Measurements from ENCODE around the gene TNS3.

Gene TNS3

DNA sequence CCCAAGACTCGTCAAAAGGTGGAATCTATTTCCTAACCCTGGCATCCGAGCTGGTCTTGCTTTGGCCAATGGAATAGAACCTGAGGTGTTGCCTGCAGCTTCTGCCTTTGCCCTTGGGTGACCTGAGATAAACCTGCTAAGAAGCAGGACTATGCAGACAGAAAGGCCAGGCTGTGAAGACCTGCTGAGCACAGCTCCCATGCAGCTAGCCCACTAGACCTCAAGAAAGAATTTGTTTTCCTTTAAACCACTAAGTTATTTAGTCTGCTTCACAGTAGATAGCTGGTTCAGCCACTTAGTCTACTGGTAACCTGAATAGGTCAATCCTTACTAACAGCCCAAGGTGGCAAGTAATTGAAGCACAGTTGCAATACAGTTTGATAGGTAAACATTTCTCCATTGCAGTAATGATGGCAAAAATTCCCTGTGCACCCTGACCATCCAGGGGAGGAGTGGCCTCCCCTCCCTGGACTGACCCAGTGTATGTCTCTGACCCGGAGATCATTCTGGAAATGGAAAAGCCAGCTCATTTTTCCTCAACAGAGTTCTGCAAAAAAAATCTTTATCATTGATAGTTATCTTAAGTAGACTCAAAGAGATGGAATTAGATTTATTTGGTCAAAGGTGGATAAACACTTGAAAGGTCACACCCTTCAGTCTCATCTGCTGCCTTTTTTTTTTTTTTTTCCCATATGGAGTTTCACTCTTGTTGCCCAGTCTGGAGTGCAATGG is 20.0 kb downstream of the TNS3 start:
- Histone ChIP-seq H4K91ac (ENCODE audit: low read length) (no peak overlapping the region), H3K79me1 (replicated peaks; ENCODE audit: low read length, poor library complexity, severe bottlenecking) (peaks cover 59% of the 10 kb centered on the region), H3K9me3 (ENCODE audit: control insufficient read depth, low read length) (no peaks in the 10 kb centered on the region), H3K23ac (ENCODE audit: low read length in 2 of 2) (no peak overlapping the region), H3K18ac (ENCODE audit: low read depth in 1 of 2, low read length in 2 of 2) (peak overlapping the region in 1 of 2 experiments; percentile 10), H4K8ac (ENCODE audit: low read length) (peak overlapping the region; percentile 40), H3K27me3 (ENCODE audit: control insufficient read depth in 1 of 2, insufficient read depth in 1 of 2, low read length in 2 of 2) (no peaks in the 10 kb centered on the region), H2AFZ (ENCODE audit: low read depth, low read length) (no peak overlapping the region), H2BK120ac (ENCODE audit: low read depth, low read length) (no peak overlapping the region), H2BK5ac (ENCODE audit: low read depth, low read length, poor library complexity, severe bottlenecking) (no peak overlapping the region), H3K4ac (ENCODE audit: low read depth in 1 of 2, low read length in 2 of 2) (no peak overlapping the region), H2BK15ac (ENCODE audit: low read depth, poor library complexity, severe bottlenecking) (peak overlapping the region; percentile 33), H3K4me2 (ENCODE audit: low read length, poor library complexity, severe bottlenecking) (no peak overlapping the region), H3K27ac (ENCODE audit: low read length, poor library complexity, severe bottlenecking) (no peak overlapping the region), H2AK5ac (ENCODE audit: low read length, severe bottlenecking) (peak overlapping the region; percentile 39), H3K14ac (ENCODE audit: low read length in 2 of 2) (no peak overlapping the region), H3K9ac (ENCODE audit: low read length) (no peak overlapping the region), H3K4me1 (ENCODE audit: control insufficient read depth, insufficient read depth, low read depth, low read length) (peaks cover 20% of the 10 kb centered on the region), H3K36me3 (ENCODE audit: control insufficient read depth in 1 of 2, insufficient read depth in 2 of 2, low read depth in 1 of 2, low read length in 2 of 2) (peaks cover 0 to 23% of the 10 kb centered on the region in 2 experiments), H3K4me3 (ENCODE audit: insufficient read depth in 1 of 2, low read depth in 1 of 2, low read length in 2 of 2) (no peak overlapping the region), H2BK12ac (ENCODE audit: low read length in 2 of 2) (peak overlapping the region; percentile 21 to 41)
- peak; percentile 46 for DNase-seq
- 82% methylated on average over 3 of the region's 3 CpGs for WGBS

DNA sequence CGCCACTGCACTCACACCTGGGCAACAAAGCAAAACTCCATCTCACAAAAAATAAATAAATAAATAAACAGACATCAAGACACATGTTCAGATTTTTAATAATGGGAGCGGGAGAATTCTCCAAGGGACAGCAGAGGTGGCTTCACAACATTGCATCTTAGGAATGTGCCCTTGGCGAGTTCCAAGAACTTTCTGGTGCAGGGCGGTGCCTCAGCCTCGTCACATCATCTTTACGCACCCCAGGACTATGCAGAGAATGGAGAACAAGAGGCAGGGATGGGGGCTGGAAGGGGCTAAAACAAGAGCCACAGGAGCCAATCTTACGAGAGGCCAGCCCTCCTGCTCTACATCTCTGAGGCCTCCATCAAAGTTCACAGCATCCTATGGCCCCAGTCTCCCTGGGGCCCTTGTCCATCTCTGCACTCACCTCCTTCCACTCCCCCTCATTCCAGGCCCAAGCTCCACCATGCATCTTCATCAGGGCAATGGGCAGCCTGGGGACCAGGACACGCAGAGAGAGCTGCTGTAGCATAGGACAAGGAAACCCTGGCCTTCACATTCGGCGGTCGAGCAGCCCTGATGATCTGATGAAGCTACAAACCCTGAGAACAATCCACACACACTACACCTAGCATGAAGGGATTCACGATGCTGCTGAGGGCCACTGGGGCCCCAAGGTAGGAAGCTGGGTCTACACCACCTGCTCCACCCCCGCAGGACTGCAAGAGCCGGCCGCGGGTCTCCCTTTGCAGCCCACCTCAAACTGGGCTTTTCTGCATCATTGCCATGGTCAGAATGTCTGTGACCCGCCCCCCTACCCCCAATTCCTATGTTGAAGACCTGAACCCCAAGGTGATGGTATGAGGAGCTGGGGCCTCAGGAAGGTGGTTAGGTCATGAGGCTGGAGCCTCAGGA is 22.3 kb downstream of the TNS3 start:
- H4K8ac ChIP-seq (ENCODE audit: low read length), result peak overlapping the region; percentile 39
- H3K27ac ChIP-seq (ENCODE audit: low read length, poor library complexity, severe bottlenecking), result no peak overlapping the region
- no peak overlapping the region for H3K9ac ChIP-seq (ENCODE audit: low read length)
- peaks cover 28% of the 10 kb centered on the region for H3K4me1 ChIP-seq (ENCODE audit: control insufficient read depth, insufficient read depth, low read depth, low read length)
- peak overlapping the region in 1 of 2 experiments; percentile 53 for H3K14ac ChIP-seq (ENCODE audit: low read length in 2 of 2)
- peak overlapping the region in 1 of 2 experiments; percentile 79 for H3K23ac ChIP-seq (ENCODE audit: low read length in 2 of 2)
- H2BK5ac ChIP-seq (ENCODE audit: low read depth, low read length, poor library complexity, severe bottlenecking), result no peak overlapping the region
- no peaks in the 10 kb centered on the region for H3K9me3 ChIP-seq (ENCODE audit: control insufficient read depth, low read length)
- no peak for DNase-seq
- H3K18ac ChIP-seq (ENCODE audit: low read depth in 1 of 2, low read length in 2 of 2), result peak overlapping the region; percentile 10 to 11
- H3K4me3 ChIP-seq (ENCODE audit: insufficient read depth in 1 of 2, low read depth in 1 of 2, low read length in 2 of 2), result no peak overlapping the region
- peak overlapping the region; percentile 27 for H2AK5ac ChIP-seq (ENCODE audit: low read length, severe bottlenecking)
- H3K4me2 ChIP-seq (ENCODE audit: low read length, poor library complexity, severe bottlenecking), result no peak overlapping the region
- H3K27me3 ChIP-seq (ENCODE audit: control insufficient read depth in 1 of 2, insufficient read depth in 1 of 2, low read length in 2 of 2), result no peaks in the 10 kb centered on the region
- H2BK12ac ChIP-seq (ENCODE audit: low read length in 2 of 2), result peak overlapping the region in 1 of 2 experiments; percentile 68
- peaks cover 53% of the 10 kb centered on the region for H3K79me1 ChIP-seq (replicated peaks; ENCODE audit: low read length, poor library complexity, severe bottlenecking)
- H2AFZ ChIP-seq (ENCODE audit: low read depth, low read length), result no peak overlapping the region
- no peak overlapping the region for H4K91ac ChIP-seq (ENCODE audit: low read length)
- H2BK15ac ChIP-seq (ENCODE audit: low read depth, poor library complexity, severe bottlenecking), result no peak overlapping the region
- H2BK120ac ChIP-seq (ENCODE audit: low read depth, low read length), result no peak overlapping the region
- peak overlapping the region in 1 of 2 experiments; percentile 55 for H3K4ac ChIP-seq (ENCODE audit: low read depth in 1 of 2, low read length in 2 of 2)
- peaks cover 0 to 21% of the 10 kb centered on the region in 2 experiments for H3K36me3 ChIP-seq (ENCODE audit: control insufficient read depth in 1 of 2, insufficient read depth in 2 of 2, low read depth in 1 of 2, low read length in 2 of 2)
- over 99% methylated on average over 16 of the region's 17 CpGs for WGBS

DNA sequence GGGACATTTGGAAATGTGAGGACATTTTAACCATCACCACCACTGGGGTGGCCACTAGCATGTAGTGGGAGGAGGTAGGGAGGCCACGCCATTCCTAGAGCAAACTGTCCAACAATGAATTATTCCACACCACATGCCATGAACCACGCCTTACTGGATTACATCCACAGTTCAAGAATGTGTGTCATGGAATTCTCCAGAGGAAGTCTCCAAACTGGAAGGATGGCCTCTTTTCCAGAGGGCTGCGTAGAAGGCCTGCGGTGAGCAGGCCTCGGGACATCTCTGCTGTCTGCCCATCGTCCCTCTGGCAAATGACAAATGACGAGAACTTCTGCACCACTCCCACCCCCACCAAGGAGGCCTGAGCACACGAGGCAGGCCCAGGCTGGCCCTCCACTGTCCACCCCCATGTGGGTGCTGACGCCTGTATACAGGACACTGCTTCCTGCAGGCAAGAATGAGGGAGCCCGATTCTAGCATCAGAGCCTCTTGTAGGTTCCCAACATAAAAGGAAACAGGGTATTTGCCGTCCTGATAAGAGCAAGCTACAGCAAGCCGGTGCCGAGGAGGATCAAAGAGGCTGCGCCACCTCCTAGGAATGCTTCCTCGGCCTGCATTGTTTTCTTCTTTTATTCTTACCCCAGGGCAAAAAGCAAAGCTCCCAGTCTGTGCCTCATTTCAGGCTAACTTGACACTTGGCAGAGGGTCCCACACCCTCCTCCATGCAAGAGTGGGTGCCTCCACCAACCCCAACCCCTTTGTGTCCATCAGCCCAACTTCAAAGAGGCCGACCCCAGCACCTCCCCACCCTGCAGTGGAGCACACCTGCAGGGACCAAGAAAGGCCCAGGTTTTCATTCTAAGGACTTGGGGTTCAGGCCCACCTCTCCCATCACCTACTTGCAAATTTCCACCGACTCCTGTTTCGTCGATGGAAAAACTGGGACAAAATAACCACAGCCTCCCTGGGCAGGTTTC is 23.9 kb downstream of the TNS3 start:
- Histone ChIP-seq H3K14ac (ENCODE audit: low read length in 2 of 2) (peak overlapping the region in 1 of 2 experiments; percentile 66), H3K27ac (ENCODE audit: low read length, poor library complexity, severe bottlenecking) (peak overlapping the region; percentile 92), H3K79me1 (replicated peaks; ENCODE audit: low read length, poor library complexity, severe bottlenecking) (peaks cover 49% of the 10 kb centered on the region), H3K9ac (ENCODE audit: low read length) (no peak overlapping the region), H4K91ac (ENCODE audit: low read length) (peak overlapping the region; percentile 55), H3K23ac (ENCODE audit: low read length in 2 of 2) (no peak overlapping the region), H3K27me3 (ENCODE audit: control insufficient read depth in 1 of 2, insufficient read depth in 1 of 2, low read length in 2 of 2) (no peaks in the 10 kb centered on the region), H3K4me2 (ENCODE audit: low read length, poor library complexity, severe bottlenecking) (no peak overlapping the region), H4K8ac (ENCODE audit: low read length) (peak overlapping the region; percentile 83), H3K36me3 (ENCODE audit: control insufficient read depth in 1 of 2, insufficient read depth in 2 of 2, low read depth in 1 of 2, low read length in 2 of 2) (peaks cover 0 to 16% of the 10 kb centered on the region in 2 experiments), H3K4me3 (ENCODE audit: insufficient read depth in 1 of 2, low read depth in 1 of 2, low read length in 2 of 2) (no peak overlapping the region), H3K4me1 (ENCODE audit: control insufficient read depth, insufficient read depth, low read depth, low read length) (peaks cover 28% of the 10 kb centered on the region), H3K9me3 (ENCODE audit: control insufficient read depth, low read length) (no peaks in the 10 kb centered on the region), H2AFZ (ENCODE audit: low read depth, low read length) (no peak overlapping the region), H2BK12ac (ENCODE audit: low read length in 2 of 2) (peak overlapping the region; percentile 9 to 84), H2BK5ac (ENCODE audit: low read depth, low read length, poor library complexity, severe bottlenecking) (peak overlapping the region; percentile 33), H3K18ac (ENCODE audit: low read depth in 1 of 2, low read length in 2 of 2) (peak overlapping the region; percentile 91 to 97), H2BK120ac (ENCODE audit: low read depth, low read length) (peak overlapping the region; percentile 50), H2BK15ac (ENCODE audit: low read depth, poor library complexity, severe bottlenecking) (peak overlapping the region; percentile 26), H2AK5ac (ENCODE audit: low read length, severe bottlenecking) (peak overlapping the region; percentile 94), H3K4ac (ENCODE audit: low read depth in 1 of 2, low read length in 2 of 2) (peak overlapping the region; percentile 88 to 90)
- 32% methylated on average over 19 of the region's 19 CpGs for WGBS
- peak; percentile 94 for DNase-seq

Measured in mesenchymal stem cell (in vitro differentiated cells and primary cell).